AG04450 (cell line): ENCODE measurements around the gene CBX2. TPM values are rescaled to one million over a fixed set of nuclear protein-coding genes. Genes with fewer than 3 reads are reported as not detected.

Experiments
- CTCF ChIA-PET: fragments of 300-600, 350-600 bp; formaldehyde crosslinking; extraction: SDS; loops from one replicate; lab custom pipeline; 2022; ENCODE audit warnings: antibody characterized with exemption, inconsistent platforms; lab: Charles Lee
- POLR2A ChIA-PET: fragments of 350-600 bp; formaldehyde crosslinking; extraction: SDS; loops from one replicate; lab custom pipeline; 2021; ENCODE audit warnings: antibody characterized with exemption, inconsistent platforms; lab: Yijun Ruan, JAX
- DNase-seq: peaks from one replicate; pipeline ENCODE4 v3.0.0-alpha.2; 2011; ENCODE audit warnings: low read depth, low spot score
- H3K27ac ChIP-seq: one replicate; pipeline ENCODE4 v1.5.1; 2012; ENCODE audit warnings: low read depth, low read length, control low read depth
- H3K27me3 ChIP-seq: one replicate; pipeline ENCODE4 v1.6.0; 2012; ENCODE audit warnings: low read length; ENCODE audit not compliant: control insufficient read depth, insufficient read depth
- H3K4me3 ChIP-seq: 2 replicates; pipeline ENCODE4 v1.5.1; 2011; ENCODE audit warnings: mild to moderate bottlenecking, low read depth, low read length, control low read depth
- H3K9me3 ChIP-seq: 2 replicates; pipeline ENCODE4 v1.5.1; 2012; ENCODE audit warnings: low read length; ENCODE audit not compliant: control insufficient read depth, insufficient read depth
- polyA plus RNA-seq: library from polyadenylated mRNA; depleted of rRNA; stranded (reverse); fragments of >200 nt; gene quantifications from 2 replicates; pipeline ENCODE4 v1.2.3, GENCODE V29; 2011
- TF ChIP-seq, protein P1 (sequence below): IDR thresholded peaks from 2 replicates; pipeline ENCODE4 v1.5.1; 2011; ENCODE audit warnings: low read depth, low read length, control low read depth, inconsistent platforms

The CBX2 gene
- polyA plus RNA-seq, 1 experiment: 2.3 TPM

DNA sequence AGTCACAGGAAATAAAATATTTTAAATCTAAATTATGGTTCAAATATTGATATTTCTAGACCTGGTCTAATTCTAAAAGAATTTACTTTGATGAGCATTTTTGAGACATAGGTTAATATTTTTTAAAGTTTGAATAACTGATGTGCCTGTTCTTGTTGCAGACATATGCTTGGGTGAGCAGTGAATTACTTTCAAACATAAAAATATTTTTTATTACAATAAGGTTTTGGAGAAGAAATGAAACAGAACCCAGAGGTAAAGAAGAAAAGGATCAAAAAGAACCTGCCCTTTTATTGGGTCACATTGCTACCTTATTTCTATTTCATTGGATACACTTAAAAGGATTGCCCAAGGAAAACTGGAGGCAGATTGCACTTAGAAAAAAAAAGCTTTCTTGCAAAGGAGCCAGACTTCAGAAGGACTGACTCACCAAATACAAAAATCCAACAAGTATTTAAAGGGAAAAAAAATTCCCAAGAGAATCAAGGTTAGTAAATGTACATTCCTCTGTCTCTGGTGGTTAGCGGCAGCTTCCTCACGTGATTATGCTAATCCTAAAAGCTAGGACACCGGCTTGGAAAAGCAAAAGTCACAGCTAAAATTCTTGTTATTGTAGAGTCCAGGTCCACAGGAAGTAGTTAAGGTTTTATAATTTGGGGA, 28.7 kb upstream of the CBX2 start:
- no peak overlapping the region for H3K4me3 ChIP-seq
- H3K27ac ChIP-seq: no peak overlapping the region
- POLR2A ChIA-PET: no interaction called here
- peaks cover 55% of the 10 kb centered on the region for H3K27me3 ChIP-seq
- TF ChIP-seq, protein P1, sequence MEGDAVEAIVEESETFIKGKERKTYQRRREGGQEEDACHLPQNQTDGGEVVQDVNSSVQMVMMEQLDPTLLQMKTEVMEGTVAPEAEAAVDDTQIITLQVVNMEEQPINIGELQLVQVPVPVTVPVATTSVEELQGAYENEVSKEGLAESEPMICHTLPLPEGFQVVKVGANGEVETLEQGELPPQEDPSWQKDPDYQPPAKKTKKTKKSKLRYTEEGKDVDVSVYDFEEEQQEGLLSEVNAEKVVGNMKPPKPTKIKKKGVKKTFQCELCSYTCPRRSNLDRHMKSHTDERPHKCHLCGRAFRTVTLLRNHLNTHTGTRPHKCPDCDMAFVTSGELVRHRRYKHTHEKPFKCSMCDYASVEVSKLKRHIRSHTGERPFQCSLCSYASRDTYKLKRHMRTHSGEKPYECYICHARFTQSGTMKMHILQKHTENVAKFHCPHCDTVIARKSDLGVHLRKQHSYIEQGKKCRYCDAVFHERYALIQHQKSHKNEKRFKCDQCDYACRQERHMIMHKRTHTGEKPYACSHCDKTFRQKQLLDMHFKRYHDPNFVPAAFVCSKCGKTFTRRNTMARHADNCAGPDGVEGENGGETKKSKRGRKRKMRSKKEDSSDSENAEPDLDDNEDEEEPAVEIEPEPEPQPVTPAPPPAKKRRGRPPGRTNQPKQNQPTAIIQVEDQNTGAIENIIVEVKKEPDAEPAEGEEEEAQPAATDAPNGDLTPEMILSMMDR: no peak
- CTCF ChIA-PET: interaction anchor here (1.2 kb wide), 1 partner anchor 8 kb away, joined by 5 read pairs; no protein-coding TSS in a partner anchor
- peak; percentile 33 for DNase-seq
- H3K9me3 ChIP-seq: no peaks in the 10 kb centered on the region; the same call in 1 of the 2 replicates

DNA sequence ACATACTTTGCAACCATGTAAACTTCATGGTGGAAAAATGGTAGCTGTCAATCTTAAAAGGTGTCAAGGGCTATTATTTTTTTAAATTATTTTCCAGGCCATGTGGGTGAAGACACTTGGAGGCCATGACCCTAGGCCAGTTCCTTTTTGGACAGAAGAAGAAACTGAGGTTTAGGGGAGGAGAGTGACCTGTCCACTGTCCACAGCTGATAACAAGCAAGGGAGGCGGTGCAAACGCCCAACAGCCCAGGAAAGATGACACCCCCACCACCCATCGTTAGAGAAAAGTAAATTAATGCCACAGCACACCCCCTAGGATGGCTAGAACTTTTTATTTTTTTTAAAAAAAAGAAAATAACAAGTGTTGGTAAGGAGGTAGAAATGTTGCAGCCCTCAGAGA, 28.0 kb upstream of the CBX2 start:
- POLR2A ChIA-PET: no interaction called here
- peaks cover 58% of the 10 kb centered on the region for H3K27me3 ChIP-seq
- TF ChIP-seq, protein P1: no peak
- no peaks in the 10 kb centered on the region; the same call in 1 of the 2 replicates for H3K9me3 ChIP-seq
- no peak overlapping the region for H3K4me3 ChIP-seq
- DNase-seq: no peak
- no peak overlapping the region for H3K27ac ChIP-seq
- CTCF ChIA-PET: interaction anchor here (0.6 to 1.2 kb wide), 2 partner anchors 8 to 9 kb away, joined by 3 to 5 read pairs; no protein-coding TSS in a partner anchor

DNA sequence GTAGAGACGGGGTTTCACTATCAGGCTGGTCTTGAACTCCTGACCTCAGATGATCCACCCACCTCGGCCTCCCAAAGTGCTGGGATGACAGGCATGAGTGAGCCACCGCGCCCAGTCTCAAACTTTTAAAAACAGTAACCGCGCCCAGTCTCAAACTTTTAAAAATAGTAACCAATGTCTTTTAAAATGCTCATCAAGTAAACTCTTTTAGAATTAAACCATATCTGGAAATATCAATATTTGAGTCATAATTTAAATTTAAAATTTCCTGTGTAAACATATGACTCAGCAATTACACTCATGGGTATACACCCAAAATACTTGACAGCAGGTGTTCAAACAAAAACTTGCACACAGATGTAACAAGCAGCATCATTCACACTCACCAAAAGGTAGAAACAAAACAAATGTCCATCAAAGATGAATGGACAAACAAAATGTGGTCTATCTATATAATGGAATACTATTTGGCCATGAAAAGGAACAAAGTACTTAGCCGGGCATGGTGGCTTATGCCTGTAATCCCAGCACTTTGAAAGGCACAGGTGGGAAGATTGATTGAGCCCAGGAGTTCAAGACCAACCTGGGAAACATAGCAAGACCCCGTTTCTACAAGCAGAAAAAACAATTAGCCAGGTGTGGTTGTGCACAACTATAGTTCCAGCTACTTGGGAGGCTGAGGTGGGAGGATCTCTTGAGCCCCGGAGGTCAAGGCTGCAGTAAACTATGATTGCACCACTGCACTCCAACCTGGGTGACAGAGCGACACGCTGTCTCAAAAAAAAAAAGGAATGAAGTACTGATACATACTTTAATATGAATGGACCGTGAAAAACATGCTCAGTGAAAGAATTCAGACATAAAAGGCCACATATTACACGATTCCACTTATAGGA, 27.1 kb upstream of the CBX2 start:
- Histone ChIP-seq H3K27ac (no peak overlapping the region), H3K9me3 (no peaks in the 10 kb centered on the region; the same call in 1 of the 2 replicates), H3K4me3 (no peak overlapping the region), H3K27me3 (peaks cover 54% of the 10 kb centered on the region)
- no peak for DNase-seq
- ChIA-PET CTCF (interaction anchor here (1.0 kb wide), 1 partner anchor 10 kb away, joined by 3 read pairs; no protein-coding TSS in a partner anchor), POLR2A (no interaction called here)
- TF ChIP-seq, protein P1: no peak

DNA sequence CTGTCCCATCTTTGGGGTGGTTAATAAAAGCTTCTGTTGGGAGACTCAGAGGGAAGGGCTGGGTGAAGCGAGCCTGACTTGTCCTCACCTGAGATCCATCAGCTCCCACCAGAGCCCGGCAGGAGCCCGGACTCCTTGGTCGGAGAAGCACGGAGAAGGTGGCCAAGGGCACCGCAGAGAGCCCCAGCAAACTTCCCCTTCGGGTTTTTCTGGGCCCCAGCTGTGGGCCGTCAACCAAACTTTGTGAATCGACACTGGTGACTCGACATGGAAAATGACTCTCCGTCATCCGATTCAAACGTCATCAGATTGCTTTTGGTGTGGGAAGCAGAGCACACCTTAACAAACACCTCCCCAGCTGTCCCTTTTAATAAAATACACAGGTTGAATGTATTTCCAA, 25.8 kb upstream of the CBX2 start:
- POLR2A ChIA-PET: no interaction called here
- CTCF ChIA-PET: interaction anchor here (1.0 kb wide), 1 partner anchor 11 kb away, joined by 3 read pairs; no protein-coding TSS in a partner anchor

More for the DNA sequence above, 25.8 kb upstream of the CBX2 start:
- DNase-seq: no peak
- H3K4me3 ChIP-seq: no peak overlapping the region
- TF ChIP-seq, protein P1: no peak
- H3K9me3 ChIP-seq: no peaks in the 10 kb centered on the region; the same call in 1 of the 2 replicates
- peaks cover 45% of the 10 kb centered on the region for H3K27me3 ChIP-seq
- no peak overlapping the region for H3K27ac ChIP-seq
